HT1080 (cell line): ENCODE data around the gene UEVLD. TPM values are rescaled to one million over a fixed set of nuclear protein-coding genes. Genes with fewer than 3 reads are reported as not detected.

Source experiments
- DNase-seq: peaks from one replicate; pipeline ENCODE4 v3.0.0-alpha.2; 2015; ENCODE audit warnings: low read depth
- total RNA-seq: library from RNA; depleted of rRNA; stranded (reverse); fragments of >200 nt; shearing (Covaris generic); gene quantifications from 2 replicates; pipeline ENCODE4 v1.2.3, GENCODE V29; 2014

Gene UEVLD
- total RNA-seq, 1 experiment from 2014 or later, result 19.9 TPM

- DNase-seq, result no peak
Measured at GRCh38 chr11:18590571-18590970, 2.0 kb upstream of the UEVLD start.

GRCh38 chr11:18581825-18582224, 6.7 kb downstream of the UEVLD start:
- no peak for DNase-seq

GRCh38 chr11:18580113-18580766, 8.3 kb downstream of the UEVLD start:
- DNase-seq, result no peak

- peak; percentile 20 for DNase-seq
Measured at GRCh38 chr11:18578975-18579598, 9.4 kb downstream of the UEVLD start.

- no peak for DNase-seq
Measured at GRCh38 chr11:18575361-18575760, 13.2 kb downstream of the UEVLD start.

- no peak for DNase-seq
Measured at GRCh38 chr11:18567081-18567480, 21.5 kb downstream of the UEVLD start.

GRCh38 chr11:18566406-18566805, 22.1 kb downstream of the UEVLD start:
- DNase-seq, result no peak

GRCh38 chr11:18564149-18564548, 24.4 kb downstream of the UEVLD start:
- no peak for DNase-seq

- DNase-seq, result no peak
Measured at GRCh38 chr11:18563090-18563730, 25.3 kb downstream of the UEVLD start.

- no peak for DNase-seq
Measured at GRCh38 chr11:18548001-18548400, 40.5 kb downstream of the UEVLD start.

GRCh38 chr11:18540207-18541009, 48.1 kb downstream of the UEVLD start:
- DNase-seq, result peak; percentile 8

GRCh38 chr11:18536209-18536608, 52.3 kb downstream of the UEVLD start:
- DNase-seq, result no peak

- no peak for DNase-seq
Measured at GRCh38 chr11:18534245-18534644, 54.3 kb downstream of the UEVLD start.

- DNase-seq, result no peak
Measured at GRCh38 chr11:18533365-18533764, 55.2 kb downstream of the UEVLD start.

GRCh38 chr11:18527512-18527911, 61.0 kb downstream of the UEVLD start:
- peak; percentile 52 for DNase-seq

GRCh38 chr11:18526521-18527296, 61.8 kb downstream of the UEVLD start, which contains the start of gene TSG101:
TSG101 (minus strand) TSS chr11:18526942; CDS start chr11:18526816, 126 bp downstream.
- DNase-seq, result peak; percentile 95

GRCh38 chr11:18526130-18526520, 62.4 kb downstream of the UEVLD start:
- no peak for DNase-seq

GRCh38 chr11:18524248-18524647, 64.3 kb downstream of the UEVLD start:
- no peak for DNase-seq

GRCh38 chr11:18523084-18523483, 65.5 kb downstream of the UEVLD start:
- DNase-seq, result no peak

- DNase-seq, result no peak
Measured at GRCh38 chr11:18522388-18522787, 66.1 kb downstream of the UEVLD start.

- DNase-seq, result no peak
Measured at GRCh38 chr11:18521122-18521521, 67.4 kb downstream of the UEVLD start.
